ENCODE measurements around the gene TNS3.
A peak's percentile ranks its signal among the peaks of the same experiment; 100 is the strongest.

TNS3 gene

GRCh38 chr7:47335557-47336471 lies 246.1 kb downstream of the TNS3 start:
- DNase-seq = no peak

- DNase-seq = no peak
Observed at GRCh38 chr7:47335071-47335470, 246.8 kb downstream of the TNS3 start.

DNA sequence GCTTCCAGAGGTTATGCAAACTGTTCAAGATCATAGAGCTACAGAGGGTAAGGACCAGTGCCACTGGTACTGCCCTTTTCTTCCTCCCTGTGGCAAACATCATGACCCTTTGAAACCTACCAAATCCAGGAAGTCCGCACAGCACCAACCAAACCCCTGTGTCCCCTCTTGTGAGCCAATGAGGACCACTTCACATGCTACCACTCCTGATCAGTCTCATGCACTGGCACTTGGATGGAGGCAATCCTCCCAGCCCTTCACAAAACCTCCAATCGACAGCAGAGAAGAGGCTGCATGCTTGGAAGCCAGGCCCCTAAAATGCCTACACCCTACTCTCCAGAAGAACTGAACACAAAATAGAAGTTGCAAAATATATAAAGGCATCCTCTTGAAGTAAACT lies 248.0 kb downstream of the TNS3 start:
- DNase-seq = no peak

- DNase-seq = no peak
Observed at GRCh38 chr7:47333554-47333887, 248.4 kb downstream of the TNS3 start.

DNA sequence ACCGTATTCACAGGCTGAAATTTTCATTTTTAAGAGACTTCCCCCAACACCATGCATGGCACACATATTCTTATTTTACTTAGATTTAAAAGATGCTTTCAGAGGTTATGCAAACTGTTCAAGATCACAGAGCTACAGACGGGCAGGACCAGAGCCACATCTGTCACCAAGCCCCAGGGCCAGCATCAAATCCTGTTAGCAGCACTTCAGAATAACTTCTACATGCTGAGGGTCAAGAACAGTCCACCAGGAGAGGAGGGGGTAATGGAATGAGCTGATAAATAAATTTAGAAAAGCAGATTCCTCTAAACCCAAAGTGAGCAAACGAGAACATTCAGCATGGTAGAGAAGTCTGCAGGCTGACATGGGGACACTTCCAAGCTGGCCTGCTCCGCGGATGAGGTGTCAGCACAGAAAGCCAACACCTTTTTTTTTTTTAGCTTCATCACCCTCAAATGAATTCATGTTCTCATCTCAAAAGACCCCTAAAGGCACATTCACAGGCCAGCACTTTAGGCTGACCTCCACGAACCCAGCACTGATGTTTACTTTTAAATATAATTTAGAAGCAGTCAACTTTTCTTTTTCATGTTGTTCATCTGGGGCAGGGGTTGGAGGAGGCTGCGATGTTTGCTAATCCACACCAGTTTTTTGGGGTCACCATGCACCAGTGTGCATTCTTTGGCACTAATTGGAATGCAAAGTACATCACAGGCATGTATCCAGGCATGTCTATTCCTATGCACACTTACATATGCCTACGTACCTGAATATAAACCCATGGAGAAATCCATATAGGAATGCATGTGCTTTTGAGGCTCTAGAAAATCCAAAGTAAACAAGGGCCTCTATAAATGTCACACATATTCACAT lies 249.0 kb downstream of the TNS3 start:
- peak; percentile 57 for DNase-seq

- DNase-seq = no peak
Observed at GRCh38 chr7:47332213-47332612, 249.7 kb downstream of the TNS3 start.

DNA sequence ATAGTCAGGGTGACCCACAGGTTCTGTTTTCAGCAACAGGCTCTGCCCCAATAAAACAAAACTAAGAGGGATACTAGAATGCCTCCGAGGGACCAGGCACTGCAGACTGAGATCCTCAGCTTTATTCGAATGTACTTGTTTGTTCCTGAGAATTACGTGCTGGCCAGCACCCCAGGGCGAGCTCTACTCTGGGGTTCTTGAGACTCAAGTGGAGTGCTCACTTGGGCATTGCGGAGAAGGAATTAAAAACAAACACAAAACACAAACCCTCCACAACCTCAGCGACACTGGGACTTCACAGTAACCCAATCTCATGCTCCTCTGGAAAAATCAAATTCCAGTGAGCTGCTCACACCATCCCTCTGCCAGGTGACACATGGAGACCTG lies 250.7 kb downstream of the TNS3 start:
- DNase-seq = no peak

GRCh38 chr7:47330561-47331178 lies 251.2 kb downstream of the TNS3 start:
- DNase-seq = no peak

- no peak for DNase-seq
Observed at GRCh38 chr7:47330026-47330425, 251.9 kb downstream of the TNS3 start.

- no peak for DNase-seq
Observed at GRCh38 chr7:47329320-47329926, 252.5 kb downstream of the TNS3 start.

DNA sequence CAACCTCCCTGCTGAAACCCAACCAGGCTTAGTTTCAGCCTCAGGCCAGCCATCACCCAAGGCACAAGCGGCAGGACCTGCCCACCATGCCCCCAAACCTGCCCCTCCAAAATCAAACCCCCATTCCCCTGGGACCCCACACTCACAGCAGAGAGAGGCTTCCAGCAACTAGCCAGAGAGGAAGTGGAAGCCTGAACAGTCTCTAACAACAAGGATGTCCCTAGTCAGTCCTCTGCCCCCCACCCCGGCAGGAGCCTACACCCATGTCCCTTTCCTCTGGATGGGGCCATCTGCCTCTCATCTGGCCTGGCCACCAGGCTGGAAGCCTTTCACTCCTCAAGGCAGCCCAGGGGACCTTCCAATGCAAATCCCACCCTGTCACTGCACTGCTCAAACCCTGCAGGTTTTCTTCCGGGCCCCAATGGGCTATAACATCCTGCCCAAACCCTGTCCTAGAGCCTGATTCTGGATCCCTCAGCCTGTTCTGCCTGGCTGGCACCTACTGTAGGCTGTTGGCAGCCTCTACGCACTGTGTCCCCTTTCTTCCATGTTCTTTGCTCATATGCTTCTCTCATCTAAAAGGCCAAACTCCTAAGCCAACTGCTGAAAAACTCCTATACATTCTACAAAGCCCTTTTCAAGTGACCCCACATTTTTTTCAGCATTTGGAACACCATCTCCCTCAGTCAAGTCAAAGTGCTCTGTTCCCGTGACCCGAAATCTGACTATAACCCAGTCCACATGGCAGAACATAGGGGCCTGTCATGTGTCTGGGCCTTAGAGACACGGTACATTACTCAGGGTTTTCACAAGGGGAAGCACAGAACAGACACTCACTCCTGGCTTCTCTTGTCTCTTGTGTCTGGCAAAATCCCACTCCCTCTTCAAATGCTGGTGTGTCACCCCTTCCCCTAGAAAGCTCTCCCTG lies 253.3 kb downstream of the TNS3 start:
- no peak for DNase-seq

DNA sequence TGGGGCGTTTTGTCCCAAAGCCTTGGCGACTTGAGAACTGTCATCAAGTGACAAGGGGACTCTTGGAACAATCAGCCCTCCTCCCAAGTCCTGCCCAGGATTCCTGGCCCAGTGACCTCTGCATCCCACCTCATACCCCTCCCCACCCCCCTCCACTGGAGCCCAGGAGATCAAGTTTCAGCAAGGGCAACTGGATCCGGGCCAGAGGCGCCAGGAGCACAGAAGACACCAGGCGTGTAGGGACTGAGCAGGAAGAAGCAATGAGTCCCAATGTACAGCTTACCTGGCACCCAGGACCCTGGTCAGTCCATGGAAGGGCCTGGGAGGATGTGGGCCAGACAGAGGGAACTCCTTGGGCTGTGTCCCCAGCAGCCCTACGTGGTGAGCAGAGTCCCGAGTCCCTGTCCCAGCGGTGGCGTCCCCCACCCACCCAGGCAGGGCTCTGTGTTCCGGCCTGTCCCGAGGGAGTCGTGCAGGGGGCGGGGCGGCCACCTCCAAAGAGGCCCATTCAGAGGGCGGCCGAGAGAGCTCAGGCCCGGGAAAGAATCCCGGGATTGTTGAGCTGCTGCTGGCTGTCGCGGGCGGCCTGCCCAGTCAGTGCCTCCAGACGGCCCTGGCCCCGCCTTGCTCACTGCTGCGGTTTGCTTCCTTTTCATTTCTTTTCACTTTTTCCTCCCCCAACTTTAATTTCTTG lies 254.1 kb downstream of the TNS3 start:
- no peak for DNase-seq

DNA sequence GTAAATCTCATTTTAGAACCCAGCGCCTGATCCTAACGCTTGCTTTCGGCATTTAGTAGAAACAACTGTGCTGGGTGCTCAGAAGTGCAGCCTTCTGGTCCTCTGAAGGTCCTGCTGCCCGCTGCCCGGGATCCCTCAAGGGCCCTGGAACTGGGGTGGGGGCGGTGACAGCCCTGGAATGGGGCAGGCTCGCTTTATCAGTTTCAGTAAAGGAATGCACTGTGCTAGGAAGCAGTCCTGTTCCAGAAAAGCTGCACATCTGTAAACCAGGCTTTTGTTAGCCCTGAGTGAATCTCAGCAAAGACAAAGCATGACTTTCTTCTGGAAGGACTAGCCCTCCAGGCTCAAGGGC lies 254.6 kb downstream of the TNS3 start:
- no peak for DNase-seq

DNA sequence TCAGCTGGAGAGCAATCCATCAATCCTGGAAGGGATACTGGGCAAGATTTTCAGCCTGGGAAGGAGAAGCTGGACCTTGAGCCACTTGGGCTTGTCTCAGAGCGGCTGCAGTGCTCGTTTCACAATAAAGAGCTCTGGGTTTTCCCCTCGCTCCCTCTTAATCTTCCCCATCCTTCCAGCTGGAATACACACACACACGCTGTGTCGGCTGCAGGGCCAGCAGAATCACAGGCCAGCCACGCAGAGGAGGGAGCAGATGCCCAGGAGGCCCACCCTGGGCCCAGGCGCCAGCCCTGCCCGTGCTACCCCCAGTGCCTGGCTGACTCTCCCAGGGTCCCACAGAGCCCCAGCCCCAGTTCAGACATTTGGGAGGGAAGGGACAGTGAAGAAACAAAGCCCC lies 255.1 kb downstream of the TNS3 start:
- DNase-seq = peak; percentile 7

GRCh38 chr7:47326220-47326619 lies 255.7 kb downstream of the TNS3 start:
- DNase-seq = peak; percentile 33

DNA sequence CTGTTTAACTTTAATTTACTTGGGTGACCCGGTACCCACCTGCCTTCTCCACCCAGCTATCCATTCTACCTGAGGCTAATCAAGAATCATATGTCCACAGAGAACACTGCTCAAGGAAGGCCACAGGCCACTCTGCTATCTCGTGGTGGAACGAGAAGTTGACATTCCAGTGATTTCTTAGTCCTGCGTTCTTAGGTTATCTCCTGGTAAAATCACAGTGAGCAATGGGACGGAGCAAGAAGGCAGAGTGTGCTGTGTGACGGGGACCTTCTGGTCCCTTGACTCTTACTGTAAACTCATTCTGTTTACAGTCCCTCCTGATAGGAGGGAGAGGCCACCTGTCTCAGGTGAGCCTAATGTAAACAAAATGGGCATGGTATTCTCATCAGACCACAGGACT lies 256.6 kb downstream of the TNS3 start:
- no peak for DNase-seq

DNA sequence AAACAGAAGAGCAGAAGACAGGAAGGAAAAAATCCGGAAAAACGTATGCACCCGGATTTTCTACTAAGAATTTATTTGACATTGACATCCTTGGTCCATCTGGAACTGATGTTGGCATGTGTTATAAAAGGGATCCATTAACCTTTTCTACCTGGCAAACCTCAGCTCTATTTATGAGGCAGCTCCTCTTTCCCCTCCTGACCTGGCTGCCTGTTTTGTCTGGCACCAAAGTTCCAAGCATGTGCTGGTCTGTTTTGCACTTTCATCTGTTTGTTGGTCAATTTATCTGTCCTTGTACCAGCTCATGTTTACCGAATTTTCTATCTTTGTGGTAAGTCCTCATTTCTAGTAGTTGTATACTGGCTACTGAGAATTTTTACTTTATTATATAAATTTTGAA lies 258.0 kb downstream of the TNS3 start:
- DNase-seq = no peak

- no peak for DNase-seq
Observed at GRCh38 chr7:47322731-47323130, 259.2 kb downstream of the TNS3 start.

- no peak for DNase-seq
Observed at GRCh38 chr7:47320296-47320695, 261.6 kb downstream of the TNS3 start.

DNA sequence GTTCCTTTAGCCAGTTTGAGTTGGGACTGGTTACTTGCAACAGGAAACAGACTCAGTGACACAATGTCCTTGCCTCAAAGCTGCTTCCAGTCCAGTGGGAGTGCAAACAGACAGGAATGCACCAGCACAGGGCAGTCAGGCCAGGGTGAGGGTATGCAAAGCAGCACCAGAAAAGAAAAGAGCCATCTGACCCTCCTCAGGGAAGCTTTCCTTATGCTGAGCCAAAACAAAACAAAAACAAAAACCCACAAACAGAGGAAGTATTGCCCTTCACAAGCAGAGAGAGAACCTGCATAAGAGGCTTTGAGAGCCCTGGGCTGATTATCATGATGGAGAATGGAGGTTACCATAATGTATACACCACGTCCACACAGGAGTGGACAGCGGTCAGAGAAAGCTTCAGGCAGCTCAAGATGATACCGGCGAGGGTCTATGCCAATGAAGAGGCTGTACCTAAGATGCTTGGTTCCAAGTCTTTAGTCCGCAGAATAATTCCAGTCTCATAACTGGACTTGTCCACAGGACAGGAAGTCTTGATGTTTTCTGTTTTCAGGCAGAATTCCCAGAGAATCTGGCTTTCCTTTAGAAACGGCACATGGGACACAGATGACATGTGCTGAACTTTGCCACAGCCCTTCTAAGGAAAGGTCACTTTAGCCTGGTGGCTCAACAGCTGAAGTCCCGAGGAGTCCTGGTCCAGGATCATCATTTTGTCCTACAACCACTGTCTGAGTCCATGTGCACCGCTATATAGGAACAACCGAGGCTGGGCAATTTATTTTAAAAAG lies 263.3 kb downstream of the TNS3 start:
- no peak for DNase-seq

- no peak for DNase-seq
Observed at GRCh38 chr7:47317487-47317886, 264.4 kb downstream of the TNS3 start.

All from NCI-H82 (cell line).